Nephron progenitor cell (in vitro differentiated cells): Measurements from ENCODE around the gene SLC16A4.
A peak's percentile ranks its signal among the peaks of the same experiment; 100 is the strongest.

Experiments used
- DNase-seq: peaks from one replicate; pipeline ENCODE4 v3.0.0; 2021
- H3K27ac Mint-ChIP-seq: 2 replicates; pipeline ENCODE4 v1.8.0; 2021; ENCODE audit warnings: mild to moderate bottlenecking, moderate library complexity, mixed read lengths
- H3K27me3 Mint-ChIP-seq: 2 replicates; pipeline ENCODE4 v1.8.0; 2021; ENCODE audit warnings: mild to moderate bottlenecking, low read depth, mixed read lengths; ENCODE audit not compliant: poor library complexity
- H3K36me3 Mint-ChIP-seq: 2 replicates; pipeline ENCODE4 v1.8.0; 2021; ENCODE audit warnings: low read depth, mixed read lengths
- H3K4me1 Mint-ChIP-seq: 2 replicates; pipeline ENCODE4 v1.8.0; 2021; ENCODE audit warnings: mixed read lengths
- H3K4me3 Mint-ChIP-seq: 2 replicates; pipeline ENCODE4 v1.8.0; 2021; ENCODE audit warnings: mild to moderate bottlenecking, moderate library complexity, mixed read lengths
- H3K9me3 Mint-ChIP-seq: 2 replicates; pipeline ENCODE4 v1.8.0; 2021; ENCODE audit warnings: mild to moderate bottlenecking, moderate library complexity, mixed read lengths
- CTCF ChIP-seq: fragments of 200-600 bp; sonication (generic); IDR thresholded peaks from 2 replicates; pipeline ENCODE4 v1.5.0; 2021; ENCODE audit warnings: antibody characterized with exemption

The SLC16A4 gene

GRCh38 chr1:110339407-110340206 lies 51.2 kb downstream of the SLC16A4 start:
- H3K36me3 Mint-ChIP-seq: peaks cover 44% of the 10 kb centered on the region
- peak; percentile 63 for DNase-seq
- peaks cover 68% of the 10 kb centered on the region for H3K4me1 Mint-ChIP-seq
- H3K9me3 Mint-ChIP-seq: peaks cover 6% of the 10 kb centered on the region
- peak; percentile 20 for TF ChIP-seq CTCF
- no peak overlapping the region for H3K27ac Mint-ChIP-seq
- H3K27me3 Mint-ChIP-seq: no peaks in the 10 kb centered on the region
- H3K4me3 Mint-ChIP-seq: no peak overlapping the region

- H3K27me3 Mint-ChIP-seq: no peaks in the 10 kb centered on the region
- DNase-seq: peak; percentile 94
- no peak within 1 kb of the TSS for H3K27ac Mint-ChIP-seq
- H3K36me3 Mint-ChIP-seq: peaks cover 38% of the 10 kb centered on the region
- no peak within 1 kb of the TSS for H3K4me3 Mint-ChIP-seq
- H3K9me3 Mint-ChIP-seq: peaks cover 6% of the 10 kb centered on the region
- no peak for TF ChIP-seq CTCF
- peaks cover 62% of the 10 kb centered on the region for H3K4me1 Mint-ChIP-seq
Observed at GRCh38 chr1:110338886-110339406, 51.9 kb downstream of the SLC16A4 start, which contains the start of gene RBM15. TSS of gene RBM15 (plus strand) at chr1:110339377. CDS start at chr1:110339406, 29 bp downstream.

- peaks cover 6% of the 10 kb centered on the region for H3K9me3 Mint-ChIP-seq
- peaks cover 56% of the 10 kb centered on the region for H3K4me1 Mint-ChIP-seq
- H3K27me3 Mint-ChIP-seq: no peaks in the 10 kb centered on the region
- peaks cover 33% of the 10 kb centered on the region for H3K36me3 Mint-ChIP-seq
- peak overlapping the region; percentile 97 for H3K27ac Mint-ChIP-seq
- H3K4me3 Mint-ChIP-seq: no peak overlapping the region
- peak; percentile 58 for TF ChIP-seq CTCF
- peak; percentile 92 for DNase-seq
Observed at GRCh38 chr1:110338309-110338885, 52.4 kb downstream of the SLC16A4 start.

- H3K36me3 Mint-ChIP-seq: peaks cover 27% of the 10 kb centered on the region
- H3K27ac Mint-ChIP-seq: peak overlapping the region; percentile 97
- no peaks in the 10 kb centered on the region for H3K27me3 Mint-ChIP-seq
- DNase-seq: peak; percentile 51
- H3K4me1 Mint-ChIP-seq: peaks cover 50% of the 10 kb centered on the region
- H3K4me3 Mint-ChIP-seq: no peak overlapping the region
- peaks cover 6% of the 10 kb centered on the region for H3K9me3 Mint-ChIP-seq
- TF ChIP-seq CTCF: no peak
Observed at GRCh38 chr1:110337704-110338308, 53.0 kb downstream of the SLC16A4 start.

GRCh38 chr1:110336300-110337039 lies 54.4 kb downstream of the SLC16A4 start:
- no peak for DNase-seq
- Mint-ChIP-seq H3K27me3 (no peaks in the 10 kb centered on the region), H3K4me1 (peaks cover 37% of the 10 kb centered on the region), H3K36me3 (peaks cover 16% of the 10 kb centered on the region), H3K4me3 (peak overlapping the region; percentile 77), H3K27ac (peak overlapping the region; percentile 25), H3K9me3 (peaks cover 6% of the 10 kb centered on the region)
- no peak for TF ChIP-seq CTCF
